Subcutaneous abdominal adipose tissue (tissue), 5 donors: ENCODE data around the gene TPMT.

ENCODE experiments used
- H3K27ac ChIP-seq: one replicate; pipeline ENCODE4 v1.7.0; 2013; ENCODE audit warnings: low read depth, mild to moderate bottlenecking, inconsistent platforms, low read length, moderate library complexity
- H3K27me3 ChIP-seq, 5 donors: one replicate each; pipeline ENCODE4 v1.7.0; 2013; ENCODE audit warnings: low read length in 5 of 5, inconsistent platforms in 1 of 5; ENCODE audit not compliant: control insufficient read depth in 5 of 5, insufficient read depth in 4 of 5
- H3K36me3 ChIP-seq, 5 donors: one replicate each; pipeline ENCODE4 v1.7.0; 2013; ENCODE audit warnings: low read length in 5 of 5; ENCODE audit not compliant: control insufficient read depth in 5 of 5, insufficient read depth in 5 of 5
- H3K4me1 ChIP-seq, 5 donors: one replicate each; pipeline ENCODE4 v1.7.0; 2013; ENCODE audit warnings: low read length in 5 of 5, mild to moderate bottlenecking in 3 of 5, moderate library complexity in 1 of 5; ENCODE audit not compliant: control insufficient read depth in 5 of 5, insufficient read depth in 5 of 5
- H3K4me3 ChIP-seq, 5 donors: one replicate each; pipeline ENCODE4 v1.7.0; 2013; ENCODE audit warnings: low read length in 5 of 5, low read depth in 1 of 5
- H3K9ac ChIP-seq, 5 donors: one replicate each; pipeline ENCODE4 v1.7.0; 2013; ENCODE audit warnings: low read length in 5 of 5, mild to moderate bottlenecking in 4 of 5, moderate library complexity in 3 of 5
- H3K9me3 ChIP-seq, 5 donors: one replicate each; pipeline ENCODE4 v1.7.0; 2013; ENCODE audit warnings: low read length in 5 of 5; ENCODE audit not compliant: control insufficient read depth in 5 of 5
- donor health status: healthy.
- donor health status: healthy.
- donor health status: healthy.
- donor health status: healthy.
- donor health status: healthy.

TPMT gene

DNA sequence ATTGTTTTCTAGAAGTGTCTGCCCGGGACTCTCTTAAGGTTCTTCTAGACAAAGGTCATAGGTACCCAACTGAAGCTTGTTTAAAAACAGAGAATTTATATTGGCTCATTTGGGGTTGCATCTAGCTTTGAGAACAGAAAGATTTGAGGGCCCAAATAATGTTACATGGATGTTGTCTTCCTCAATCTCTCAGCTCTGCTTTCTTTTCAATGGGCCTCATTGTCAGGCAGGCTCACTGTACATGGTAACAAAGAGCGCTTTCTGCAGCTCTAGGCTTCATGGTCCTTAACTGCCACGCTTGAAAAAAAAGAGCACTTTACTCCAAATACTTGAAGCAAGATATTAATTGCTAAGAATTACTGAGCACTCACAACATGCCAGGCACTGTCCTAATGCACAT lies 54.6 kb downstream of the TPMT start:
- no peak overlapping the region for H3K27ac ChIP-seq
- H3K27me3 ChIP-seq, result no peaks in the 10 kb centered on the region
- no peaks in the 10 kb centered on the region for H3K4me1 ChIP-seq
- no peak overlapping the region for H3K4me3 ChIP-seq
- H3K9ac ChIP-seq, result no peak overlapping the region
- H3K9me3 ChIP-seq, result no peaks in the 10 kb centered on the region
- H3K36me3 ChIP-seq, result no peaks in the 10 kb centered on the region

DNA sequence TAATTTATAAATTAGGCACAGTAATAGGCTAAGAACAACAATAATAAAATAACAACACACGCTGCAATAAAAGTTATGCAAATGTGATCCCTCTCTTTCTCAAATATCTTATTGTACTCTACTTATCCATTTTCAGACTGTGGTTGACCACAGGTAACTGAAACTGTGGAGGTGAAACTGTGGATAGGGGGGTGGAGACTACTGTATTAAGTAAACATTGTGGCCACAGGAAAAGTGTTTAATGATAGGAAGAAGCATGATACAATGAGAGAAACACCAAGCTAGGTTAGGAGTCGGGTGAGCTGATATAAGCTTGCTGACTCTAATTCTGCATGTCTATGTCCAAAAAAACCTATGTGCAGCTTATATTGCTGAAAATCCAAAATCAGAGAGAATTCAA lies 55.4 kb downstream of the TPMT start:
- Histone ChIP-seq H3K27ac (no peak overlapping the region), H3K9me3 (no peaks in the 10 kb centered on the region), H3K27me3 (no peaks in the 10 kb centered on the region), H3K4me3 (no peak overlapping the region), H3K9ac (no peak overlapping the region), H3K4me1 (no peaks in the 10 kb centered on the region), H3K36me3 (no peaks in the 10 kb centered on the region)

DNA sequence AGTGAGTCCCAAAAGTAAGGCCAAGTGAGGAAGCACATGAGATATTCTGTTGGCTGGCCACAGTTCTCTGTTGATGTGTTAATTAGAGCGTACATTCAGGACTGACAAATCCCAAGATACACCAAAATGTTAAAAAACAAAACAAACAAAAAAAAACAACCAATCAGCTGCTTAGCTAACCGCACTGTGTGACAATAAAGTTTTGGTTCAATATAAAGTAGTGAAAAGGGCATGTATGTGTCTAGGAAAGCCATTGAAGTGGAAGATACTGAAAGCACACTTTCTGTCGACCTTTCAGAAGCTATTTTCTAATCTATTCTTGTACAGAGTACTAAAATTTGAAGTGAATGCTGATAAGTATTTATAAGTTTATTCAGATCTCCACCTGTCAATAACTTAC lies 58.5 kb downstream of the TPMT start:
- Histone ChIP-seq H3K27me3 (no peaks in the 10 kb centered on the region), H3K4me1 (no peaks in the 10 kb centered on the region), H3K27ac (no peak overlapping the region)

DNA sequence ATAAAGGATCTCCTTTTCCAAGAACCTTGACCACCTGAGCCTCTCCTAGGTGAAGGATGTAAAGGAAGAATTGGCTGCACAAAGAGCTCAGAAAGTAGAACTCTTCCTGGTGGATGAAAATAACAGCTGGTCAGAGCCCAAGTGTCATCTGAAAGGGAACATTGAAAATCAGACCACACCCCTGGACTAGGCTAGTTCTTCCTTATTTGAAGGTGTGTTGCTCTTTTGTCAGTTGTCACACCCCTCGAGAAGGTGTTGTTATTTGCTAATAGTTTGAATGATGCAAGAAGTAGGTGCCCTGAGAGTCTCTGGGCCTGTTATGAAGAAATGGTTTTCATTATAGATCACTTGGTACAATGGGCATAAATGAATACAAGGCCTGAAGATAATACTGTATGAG lies 63.5 kb downstream of the TPMT start:
- Histone ChIP-seq H3K36me3 (no peaks in the 10 kb centered on the region), H3K4me3 (no peak overlapping the region), H3K9ac (no peak overlapping the region), H3K4me1 (no peaks in the 10 kb centered on the region), H3K27ac (no peak overlapping the region), H3K27me3 (no peaks in the 10 kb centered on the region), H3K9me3 (peaks cover 0 to 9% (median 0%) of the 10 kb centered on the region in 5 donors)

More for the DNA sequence above, 58.5 kb downstream of the TPMT start:
- Histone ChIP-seq H3K4me3 (no peak overlapping the region), H3K9me3 (no peaks in the 10 kb centered on the region), H3K36me3 (no peaks in the 10 kb centered on the region), H3K9ac (no peak overlapping the region)

DNA sequence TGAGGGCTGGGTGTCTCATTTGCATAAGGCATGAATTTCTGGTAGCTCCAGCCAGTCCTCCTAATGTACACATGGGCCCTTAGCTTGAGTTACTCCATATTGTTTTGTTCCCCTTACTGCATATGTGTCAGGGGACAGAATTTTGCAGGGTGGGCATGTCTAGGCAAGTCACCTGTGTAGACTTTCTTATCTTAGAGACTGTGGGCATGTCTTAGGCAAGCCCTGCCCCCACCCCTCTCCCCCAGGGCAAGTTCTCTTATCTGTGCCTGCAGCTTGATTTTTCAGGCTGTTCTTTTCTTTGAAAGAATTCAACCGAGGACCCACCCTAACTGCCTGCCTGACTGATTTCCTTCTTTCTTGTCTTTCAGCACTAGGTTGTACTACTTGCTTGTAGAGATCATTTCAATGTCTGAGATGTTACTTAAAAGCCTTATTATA lies 64.5 kb downstream of the TPMT start:
- Histone ChIP-seq H3K36me3 (no peaks in the 10 kb centered on the region), H3K9ac (no peak overlapping the region), H3K27me3 (no peaks in the 10 kb centered on the region), H3K4me1 (no peaks in the 10 kb centered on the region), H3K27ac (no peak overlapping the region), H3K4me3 (no peak overlapping the region), H3K9me3 (peaks cover 0 to 9% (median 0%) of the 10 kb centered on the region in 5 donors)

DNA sequence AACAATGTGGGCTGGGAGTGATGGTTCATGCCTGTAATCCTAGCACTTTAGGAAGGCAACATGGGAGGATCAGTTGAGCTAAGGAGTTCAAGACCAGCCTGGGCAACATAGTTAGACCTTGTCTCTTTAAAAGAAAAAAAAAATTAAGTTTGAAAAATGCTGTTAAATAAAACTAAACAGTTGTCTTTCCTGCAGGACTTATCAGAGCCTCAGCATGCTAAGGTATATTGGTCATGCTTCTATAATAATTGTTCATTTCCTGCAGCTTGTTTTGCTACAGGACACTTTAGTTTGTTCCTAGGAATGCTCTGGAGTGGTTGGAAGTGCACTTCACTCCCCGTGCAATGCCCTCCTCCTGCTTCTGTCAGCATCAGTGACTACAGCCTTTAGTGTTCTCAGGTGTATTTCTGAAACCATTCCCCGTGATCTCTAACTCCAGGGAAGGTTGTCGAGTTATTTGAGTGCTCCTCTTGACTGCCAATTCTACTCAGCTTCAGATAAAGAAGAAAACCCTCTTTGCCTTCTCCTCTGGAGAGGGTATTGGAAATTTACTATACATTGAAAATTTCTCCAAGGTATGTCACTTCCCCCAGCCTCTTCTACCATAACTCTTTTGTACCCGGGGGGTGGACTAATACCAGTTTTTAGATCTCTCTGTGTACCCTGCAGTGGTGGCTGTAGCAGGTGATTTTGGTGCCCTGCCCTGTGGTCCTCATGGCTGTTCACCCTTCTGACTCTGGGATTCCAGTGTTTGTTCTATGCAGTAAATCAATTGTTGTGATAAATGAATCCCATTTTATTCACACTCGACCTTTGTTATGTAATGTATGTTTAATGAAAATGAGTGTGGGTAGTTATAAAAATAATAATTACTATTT lies 66.2 kb downstream of the TPMT start:
- Histone ChIP-seq H3K4me3 (no peak overlapping the region), H3K9me3 (peaks cover 0 to 9% (median 0%) of the 10 kb centered on the region in 5 donors), H3K36me3 (no peaks in the 10 kb centered on the region), H3K27ac (no peak overlapping the region), H3K9ac (no peak overlapping the region), H3K27me3 (no peaks in the 10 kb centered on the region), H3K4me1 (no peaks in the 10 kb centered on the region)

DNA sequence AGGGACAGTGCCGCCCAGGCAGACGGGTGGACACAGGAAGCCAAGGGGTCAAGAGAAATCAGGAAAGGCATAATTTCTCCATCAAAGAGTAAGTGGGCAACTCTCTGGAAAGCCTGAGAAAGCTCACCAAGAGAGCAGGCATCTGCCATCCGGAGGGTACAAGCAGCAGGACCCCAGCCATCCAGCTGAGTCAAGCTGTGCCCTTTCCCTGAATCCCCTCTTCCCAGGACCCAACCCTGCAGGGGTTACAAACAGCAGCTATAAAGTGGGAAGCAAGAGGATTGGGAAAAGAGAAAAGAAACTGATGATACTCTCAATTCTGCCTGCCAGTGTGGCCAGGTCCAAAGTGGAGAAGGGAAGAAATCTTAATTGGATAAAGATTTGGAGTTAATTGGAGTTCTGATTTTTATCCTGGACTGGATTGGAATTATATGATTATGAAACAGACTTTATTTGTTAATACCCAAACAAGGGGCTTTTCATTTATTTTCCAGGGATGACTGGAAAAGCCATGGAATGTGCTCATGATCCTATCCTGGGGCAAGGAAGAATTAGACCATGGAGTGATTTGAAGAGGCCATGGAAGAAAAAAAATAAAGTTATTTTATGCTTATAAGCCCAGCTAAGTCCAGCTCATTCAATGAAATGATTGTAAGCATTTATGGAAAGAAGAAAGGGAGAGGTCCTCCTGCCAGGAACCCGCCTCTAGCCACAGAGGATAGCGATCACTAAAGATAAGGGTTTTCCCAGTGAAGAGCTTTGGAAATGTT lies 67.3 kb downstream of the TPMT start:
- Histone ChIP-seq H3K27me3 (no peaks in the 10 kb centered on the region), H3K9ac (no peak overlapping the region), H3K4me3 (no peak overlapping the region), H3K36me3 (no peaks in the 10 kb centered on the region), H3K27ac (no peak overlapping the region), H3K4me1 (no peaks in the 10 kb centered on the region), H3K9me3 (peaks cover 0 to 9% (median 0%) of the 10 kb centered on the region in 5 donors)

DNA sequence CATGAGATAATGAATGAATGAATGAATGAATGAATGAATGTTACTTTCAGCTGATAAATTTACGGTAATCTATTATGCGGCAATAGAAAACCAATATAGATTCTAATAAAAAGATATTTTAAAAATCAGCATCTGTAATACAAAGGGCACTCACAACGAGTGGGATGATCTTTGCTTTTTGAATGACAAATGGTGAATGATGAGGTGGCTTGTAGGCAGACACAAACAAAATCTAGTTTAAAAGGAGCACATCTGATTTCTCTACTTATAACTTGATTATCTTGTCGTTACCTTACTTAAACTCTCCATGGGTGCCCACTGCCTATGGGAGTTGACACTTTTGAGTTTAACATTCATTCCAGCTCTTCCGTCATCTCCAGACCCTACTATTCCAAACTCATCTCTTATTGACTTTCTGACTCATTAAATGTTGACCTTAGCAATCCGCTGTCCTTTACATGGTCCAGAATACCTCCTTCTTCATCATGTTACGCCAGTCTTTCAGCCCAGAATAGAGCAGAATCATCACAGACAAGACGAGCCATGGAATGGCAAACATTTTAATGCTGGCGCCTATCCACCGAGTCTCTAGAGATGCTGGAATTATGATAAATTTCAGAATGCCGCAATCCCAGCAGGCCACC lies 73.7 kb downstream of the TPMT start:
- H3K27me3 ChIP-seq, result no peaks in the 10 kb centered on the region
- H3K4me3 ChIP-seq, result no peak overlapping the region
- no peaks in the 10 kb centered on the region for H3K9me3 ChIP-seq

DNA sequence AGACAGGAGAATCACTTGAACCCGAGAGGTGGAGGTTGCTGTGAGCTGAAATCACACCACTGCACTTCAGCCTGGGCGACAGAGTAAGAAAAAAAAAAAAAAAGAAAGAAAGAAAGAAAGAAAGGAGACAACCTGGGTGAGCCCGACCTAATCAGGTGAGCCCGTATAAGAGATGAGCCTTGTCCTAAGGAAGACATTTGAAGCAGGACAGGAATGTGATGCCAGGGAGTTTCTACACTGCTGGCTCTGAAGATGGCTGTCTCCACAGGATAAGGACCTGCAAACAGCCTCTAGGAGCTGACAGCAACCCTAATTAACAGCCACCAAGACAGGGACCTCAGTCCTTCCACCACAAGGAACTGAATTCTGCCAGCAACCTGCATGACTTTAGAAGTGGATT lies 74.3 kb downstream of the TPMT start:
- Histone ChIP-seq H3K36me3 (no peaks in the 10 kb centered on the region), H3K9ac (no peak overlapping the region), H3K4me3 (no peak overlapping the region), H3K9me3 (peaks cover 0 to 1% (median 0%) of the 10 kb centered on the region in 5 donors), H3K4me1 (no peaks in the 10 kb centered on the region), H3K27ac (no peak overlapping the region), H3K27me3 (no peaks in the 10 kb centered on the region)

More for the DNA sequence above, 73.7 kb downstream of the TPMT start:
- no peaks in the 10 kb centered on the region for H3K36me3 ChIP-seq
- no peak overlapping the region for H3K9ac ChIP-seq
- H3K4me1 ChIP-seq, result no peaks in the 10 kb centered on the region
- no peak overlapping the region for H3K27ac ChIP-seq

DNA sequence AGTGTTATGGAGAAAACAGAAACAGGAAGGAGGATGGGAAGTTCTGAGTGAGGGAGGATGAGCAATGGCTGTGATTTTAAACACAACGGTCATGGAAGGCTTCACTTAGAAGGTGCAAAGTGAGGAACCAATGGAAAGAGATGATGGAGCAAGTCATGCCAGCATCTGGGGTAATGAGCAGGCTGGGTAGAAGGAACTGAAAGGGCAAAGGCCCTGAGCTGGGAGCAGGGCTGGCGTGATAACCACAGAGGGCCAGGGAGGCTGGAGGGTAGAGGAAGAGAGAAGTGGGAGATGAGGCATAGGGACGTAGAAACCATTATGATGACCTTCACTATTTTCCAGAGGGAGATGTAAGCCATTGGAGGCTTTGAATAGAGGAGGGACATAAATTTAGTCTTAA lies 76.0 kb downstream of the TPMT start:
- Histone ChIP-seq H3K9me3 (peaks cover 0 to 3% (median 0%) of the 10 kb centered on the region in 5 donors), H3K27me3 (no peaks in the 10 kb centered on the region), H3K4me1 (no peaks in the 10 kb centered on the region), H3K4me3 (no peak overlapping the region), H3K36me3 (no peaks in the 10 kb centered on the region), H3K9ac (no peak overlapping the region), H3K27ac (no peak overlapping the region)
